Skeletal muscle cell (primary cell): Measurements from ENCODE around the gene BICRAL.
A peak's percentile ranks its signal among the peaks of the same experiment; 100 is the strongest.
"Not testable (repeated sequence)": the region's sequence is repeated elsewhere in the genome, so short reads cannot be mapped to it uniquely, and the experiment has no call there.

Source experiments
- DNase-seq: peaks from one replicate; pipeline ENCODE4 v3.0.0-alpha.2; 2010; ENCODE audit warnings: low read depth
- H3K4me3 ChIP-seq: 2 replicates; pipeline ENCODE4 v1.5.1; 2011; ENCODE audit warnings: low read depth, mild to moderate bottlenecking, control low read depth, low read length, moderate library complexity

BICRAL gene, protein sequence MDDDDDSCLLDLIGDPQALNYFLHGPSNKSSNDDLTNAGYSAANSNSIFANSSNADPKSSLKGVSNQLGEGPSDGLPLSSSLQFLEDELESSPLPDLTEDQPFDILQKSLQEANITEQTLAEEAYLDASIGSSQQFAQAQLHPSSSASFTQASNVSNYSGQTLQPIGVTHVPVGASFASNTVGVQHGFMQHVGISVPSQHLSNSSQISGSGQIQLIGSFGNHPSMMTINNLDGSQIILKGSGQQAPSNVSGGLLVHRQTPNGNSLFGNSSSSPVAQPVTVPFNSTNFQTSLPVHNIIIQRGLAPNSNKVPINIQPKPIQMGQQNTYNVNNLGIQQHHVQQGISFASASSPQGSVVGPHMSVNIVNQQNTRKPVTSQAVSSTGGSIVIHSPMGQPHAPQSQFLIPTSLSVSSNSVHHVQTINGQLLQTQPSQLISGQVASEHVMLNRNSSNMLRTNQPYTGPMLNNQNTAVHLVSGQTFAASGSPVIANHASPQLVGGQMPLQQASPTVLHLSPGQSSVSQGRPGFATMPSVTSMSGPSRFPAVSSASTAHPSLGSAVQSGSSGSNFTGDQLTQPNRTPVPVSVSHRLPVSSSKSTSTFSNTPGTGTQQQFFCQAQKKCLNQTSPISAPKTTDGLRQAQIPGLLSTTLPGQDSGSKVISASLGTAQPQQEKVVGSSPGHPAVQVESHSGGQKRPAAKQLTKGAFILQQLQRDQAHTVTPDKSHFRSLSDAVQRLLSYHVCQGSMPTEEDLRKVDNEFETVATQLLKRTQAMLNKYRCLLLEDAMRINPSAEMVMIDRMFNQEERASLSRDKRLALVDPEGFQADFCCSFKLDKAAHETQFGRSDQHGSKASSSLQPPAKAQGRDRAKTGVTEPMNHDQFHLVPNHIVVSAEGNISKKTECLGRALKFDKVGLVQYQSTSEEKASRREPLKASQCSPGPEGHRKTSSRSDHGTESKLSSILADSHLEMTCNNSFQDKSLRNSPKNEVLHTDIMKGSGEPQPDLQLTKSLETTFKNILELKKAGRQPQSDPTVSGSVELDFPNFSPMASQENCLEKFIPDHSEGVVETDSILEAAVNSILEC

GRCh38 chr6:42781796-42782688 lies at the start of gene BICRAL:
TSS of gene BICRAL (plus strand) at chr6:42782052. CDS start at chr6:42822023, 39,971 bp downstream.
- peak within 1 kb of the TSS; percentile 80 for H3K4me3 ChIP-seq
- peak; percentile 44 for DNase-seq

- H3K4me3 ChIP-seq, DNase-seq: not testable (repeated sequence)
Observed at GRCh38 chr6:42733867-42734481, 47.9 kb upstream of the BICRAL start.

DNA sequence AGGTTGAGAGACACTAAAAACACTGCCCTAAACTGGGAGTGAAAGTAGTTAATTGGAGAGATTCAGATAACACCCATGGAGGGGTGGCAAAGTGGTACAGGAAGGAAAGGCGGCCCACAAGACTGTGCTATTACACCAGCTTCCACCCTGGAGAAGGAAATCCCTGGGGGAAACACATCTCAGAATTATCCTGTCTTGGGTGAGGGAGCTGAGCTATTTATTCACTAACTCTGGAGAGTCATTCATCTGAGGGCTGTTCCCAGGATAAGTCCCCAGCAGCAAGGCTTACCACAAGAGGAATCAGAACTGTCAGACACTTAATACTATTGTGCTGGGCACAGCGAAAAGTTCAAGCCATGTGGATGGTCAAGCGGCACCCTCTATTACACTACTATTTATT lies 45.9 kb upstream of the BICRAL start:
- no peak for DNase-seq
- H3K4me3 ChIP-seq: no peak overlapping the region

GRCh38 chr6:42740725-42741124 lies 41.1 kb upstream of the BICRAL start:
- no peak for DNase-seq

GRCh38 chr6:42742116-42742894 lies 39.5 kb upstream of the BICRAL start:
- DNase-seq: peak; percentile 37
- H3K4me3 ChIP-seq: no peak overlapping the region

More at GRCh38 chr6:42740725-42741124, 41.1 kb upstream of the BICRAL start:
- H3K4me3 ChIP-seq: no peak overlapping the region

DNA sequence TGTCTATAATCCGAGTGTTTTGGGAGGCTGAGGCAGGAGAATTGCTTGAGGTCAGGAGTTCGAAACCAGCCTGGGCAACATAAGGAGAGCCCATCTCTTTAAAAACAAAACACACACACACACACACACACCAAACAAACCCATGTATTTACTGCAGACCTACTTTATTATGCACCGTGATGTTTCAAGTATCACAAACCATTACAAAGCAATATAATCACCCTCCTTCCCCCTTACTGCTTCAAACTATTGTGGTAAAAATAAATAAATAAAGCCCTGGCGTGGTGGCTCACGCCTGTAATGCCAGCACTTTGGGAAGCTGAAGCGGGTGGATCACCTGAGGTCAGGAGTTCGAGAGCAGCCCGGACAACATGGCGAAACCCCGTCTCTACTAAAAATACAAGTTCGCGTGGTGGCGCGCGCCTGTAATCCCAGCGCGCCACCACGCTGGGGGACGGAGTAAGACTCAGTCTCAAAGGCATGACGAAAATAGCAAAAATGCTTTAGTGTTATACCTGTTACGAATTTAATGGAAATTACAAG lies 37.4 kb upstream of the BICRAL start:
- H3K4me3 ChIP-seq: peak overlapping the region; percentile 96
- no peak for DNase-seq

DNA sequence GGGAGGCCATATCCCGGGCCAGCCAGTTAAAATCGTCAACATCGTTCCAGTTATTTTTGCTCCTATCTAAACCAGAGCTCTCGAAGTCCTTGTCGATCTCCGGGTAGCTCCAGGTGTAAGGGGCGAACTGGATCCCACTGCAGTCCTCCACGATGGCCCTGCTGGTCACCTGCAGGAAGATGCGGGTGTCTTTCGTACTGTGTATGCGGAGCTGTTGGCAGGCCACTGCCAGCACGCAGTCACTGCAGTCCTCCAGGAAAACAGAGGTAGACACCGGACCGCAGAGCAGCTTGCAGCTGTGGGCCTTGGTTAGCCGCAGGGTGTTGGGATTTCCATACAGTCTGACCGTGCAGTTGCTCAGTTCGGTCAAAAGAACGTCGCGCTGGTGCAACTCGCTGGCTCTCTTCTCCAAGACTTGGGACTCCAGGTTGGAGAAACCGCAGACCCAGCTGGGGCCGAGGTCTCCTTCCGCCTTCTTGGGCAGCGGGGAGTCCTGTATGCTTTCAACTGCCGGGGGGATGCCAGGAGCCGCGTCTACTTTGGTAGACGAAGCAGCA lies 36.7 kb upstream of the BICRAL start:
- DNase-seq: peak; percentile 40
- peak overlapping the region; percentile 96 for H3K4me3 ChIP-seq

GRCh38 chr6:42745640-42746462 lies 36.0 kb upstream of the BICRAL start, which contains the start of gene TBCC:
TSS of gene TBCC (minus strand) at chr6:42746103. CDS start at chr6:42746073, 30 bp downstream.
- peak; percentile 97 for DNase-seq
- peak within 1 kb of the TSS; percentile 96 for H3K4me3 ChIP-seq

GRCh38 chr6:42746463-42747391 lies 35.1 kb upstream of the BICRAL start:
- DNase-seq: peak; percentile 73

DNA sequence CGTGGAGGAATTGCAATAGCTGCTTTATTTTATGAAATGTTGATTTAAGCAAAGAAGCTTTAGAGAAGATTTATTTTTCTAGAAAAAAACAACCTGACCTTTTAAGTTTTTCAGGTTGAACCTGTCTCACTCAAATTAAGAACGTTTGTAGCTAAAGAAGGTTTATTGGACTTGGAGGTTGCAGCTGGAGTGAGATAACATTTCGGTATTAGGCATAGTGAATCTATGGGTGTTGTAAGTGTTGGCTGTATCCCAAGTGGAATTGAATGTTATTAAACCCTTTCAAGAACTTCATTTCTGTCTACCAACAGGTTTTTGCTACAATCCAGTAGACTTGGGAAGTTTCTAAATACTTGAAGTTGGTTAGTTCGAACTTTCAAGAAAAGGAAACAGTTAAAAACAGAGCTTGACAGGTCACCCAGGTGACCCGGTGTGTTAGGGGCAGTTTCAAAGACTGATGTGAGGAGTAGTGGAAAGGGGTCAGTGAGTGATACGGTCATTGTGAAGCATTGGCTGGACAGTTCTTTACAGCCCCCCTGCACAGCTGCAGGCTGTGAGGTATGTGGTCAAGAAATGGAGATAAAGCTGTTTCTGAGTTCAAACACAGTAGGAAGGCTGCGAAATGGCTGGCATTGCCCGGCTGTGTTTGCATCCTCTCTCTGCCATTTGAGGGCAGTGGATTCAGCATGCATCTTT lies 33.5 kb upstream of the BICRAL start:
- H3K4me3 ChIP-seq: no peak overlapping the region

More at GRCh38 chr6:42746463-42747391, 35.1 kb upstream of the BICRAL start:
- peak overlapping the region; percentile 96 for H3K4me3 ChIP-seq

DNA sequence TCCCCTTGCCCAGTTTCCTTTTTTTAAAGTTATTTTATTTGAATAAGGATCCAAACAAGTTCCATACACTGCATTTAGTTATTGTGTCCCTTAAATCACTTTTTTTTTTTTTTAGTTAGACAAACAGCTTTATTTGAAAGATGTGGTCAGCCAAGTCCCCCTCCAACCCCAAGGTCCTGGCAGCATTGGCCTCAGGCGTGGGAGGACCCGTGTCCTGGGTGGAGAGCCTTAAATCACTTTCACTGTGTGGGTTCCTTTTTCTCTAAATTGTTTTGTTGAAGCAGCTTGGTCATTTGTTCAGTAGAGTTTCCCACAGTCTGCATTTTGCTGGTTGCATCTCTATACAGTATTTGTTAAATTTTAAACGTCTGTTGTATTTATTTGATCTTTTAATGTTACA lies 30.8 kb upstream of the BICRAL start:
- DNase-seq: no peak
- H3K4me3 ChIP-seq: no peak overlapping the region

More for the DNA sequence above, 33.5 kb upstream of the BICRAL start:
- no peak for DNase-seq

DNA sequence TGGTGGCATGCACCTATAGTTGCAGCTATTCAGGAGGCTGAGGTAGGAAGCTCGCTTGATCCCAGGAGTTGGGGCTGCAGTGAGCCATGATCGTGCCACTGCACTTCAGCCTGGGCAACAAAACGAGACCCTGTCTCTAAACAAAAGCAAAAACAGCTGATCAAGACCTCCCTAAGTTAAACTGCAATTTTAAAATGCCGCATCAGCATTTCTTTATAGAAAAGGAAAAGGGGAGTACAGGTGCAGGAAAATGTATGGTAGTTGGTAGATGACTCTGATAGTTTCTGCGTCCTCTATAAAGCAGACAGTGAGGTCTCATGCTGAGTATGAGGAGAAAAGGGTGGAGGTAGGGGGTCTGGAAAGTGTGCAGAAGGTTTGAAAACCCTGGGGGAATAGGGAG lies 27.1 kb upstream of the BICRAL start:
- no peak overlapping the region for H3K4me3 ChIP-seq
- no peak for DNase-seq

- H3K4me3 ChIP-seq: no peak overlapping the region
- DNase-seq: no peak
Observed at GRCh38 chr6:42756722-42757121, 25.1 kb upstream of the BICRAL start.

- no peak for DNase-seq
- no peak overlapping the region for H3K4me3 ChIP-seq
Observed at GRCh38 chr6:42758756-42759430, 23.0 kb upstream of the BICRAL start.
